Subcutaneous adipose tissue (tissue), 4 donors: ENCODE data around the gene SH3GLB2. TPM values are rescaled to one million over a fixed set of nuclear protein-coding genes. Genes with fewer than 3 reads are reported as not detected.

Experiments
- total RNA-seq, 4 donors: library from RNA; depleted of rRNA; stranded (reverse); fragments of >200 nt; gene quantifications; one replicate each; pipeline ENCODE4 v1.1.0, GENCODE V29; 2016
- TF ChIP-seq, protein P1 (sequence below): fragments of 450-650 bp; IDR thresholded peaks from one replicate; pipeline ENCODE4 v1.5.1; 2016; ENCODE audit warnings: low read depth, mild to moderate bottlenecking, control low read depth, antibody characterized with exemption, moderate library complexity

SH3GLB2 gene
- total RNA-seq, 4 donors from 2014 or later = 24.8 to 74.8 (median 52.5) TPM

- TF ChIP-seq, protein P1, sequence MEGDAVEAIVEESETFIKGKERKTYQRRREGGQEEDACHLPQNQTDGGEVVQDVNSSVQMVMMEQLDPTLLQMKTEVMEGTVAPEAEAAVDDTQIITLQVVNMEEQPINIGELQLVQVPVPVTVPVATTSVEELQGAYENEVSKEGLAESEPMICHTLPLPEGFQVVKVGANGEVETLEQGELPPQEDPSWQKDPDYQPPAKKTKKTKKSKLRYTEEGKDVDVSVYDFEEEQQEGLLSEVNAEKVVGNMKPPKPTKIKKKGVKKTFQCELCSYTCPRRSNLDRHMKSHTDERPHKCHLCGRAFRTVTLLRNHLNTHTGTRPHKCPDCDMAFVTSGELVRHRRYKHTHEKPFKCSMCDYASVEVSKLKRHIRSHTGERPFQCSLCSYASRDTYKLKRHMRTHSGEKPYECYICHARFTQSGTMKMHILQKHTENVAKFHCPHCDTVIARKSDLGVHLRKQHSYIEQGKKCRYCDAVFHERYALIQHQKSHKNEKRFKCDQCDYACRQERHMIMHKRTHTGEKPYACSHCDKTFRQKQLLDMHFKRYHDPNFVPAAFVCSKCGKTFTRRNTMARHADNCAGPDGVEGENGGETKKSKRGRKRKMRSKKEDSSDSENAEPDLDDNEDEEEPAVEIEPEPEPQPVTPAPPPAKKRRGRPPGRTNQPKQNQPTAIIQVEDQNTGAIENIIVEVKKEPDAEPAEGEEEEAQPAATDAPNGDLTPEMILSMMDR = no peak
Measured at GRCh38 chr9:129023908-129024233, 4.3 kb downstream of the SH3GLB2 start.

GRCh38 chr9:129023036-129023907, 4.9 kb downstream of the SH3GLB2 start:
- TF ChIP-seq, protein P1 = no peak

- TF ChIP-seq, protein P1 = no peak
Measured at GRCh38 chr9:129022037-129022436, 6.1 kb downstream of the SH3GLB2 start.

- TF ChIP-seq, protein P1 = no peak
Measured at GRCh38 chr9:129021091-129021490, 7.0 kb downstream of the SH3GLB2 start.

DNA sequence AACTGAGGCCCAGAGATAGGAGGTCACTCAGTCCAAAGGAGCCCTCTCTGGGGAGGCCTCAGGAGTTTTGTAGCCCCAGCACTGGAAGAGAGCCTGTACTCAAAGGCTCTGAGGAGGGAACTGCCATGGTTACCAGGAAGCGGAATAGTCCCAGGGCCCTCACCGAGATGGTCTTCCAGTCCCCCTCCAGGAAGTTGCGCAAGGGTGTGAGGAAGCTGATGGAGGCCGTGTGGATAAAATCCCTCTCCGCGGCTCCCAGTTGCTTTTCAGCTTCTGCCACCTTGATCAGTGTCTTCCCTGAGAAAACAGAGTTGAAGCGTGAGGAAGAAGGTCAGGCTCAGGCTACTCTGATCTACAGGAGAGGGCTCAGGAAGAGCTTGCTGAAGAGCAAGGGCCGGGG, 13.5 kb downstream of the SH3GLB2 start:
- TF ChIP-seq, protein P1 = no peak

GRCh38 chr9:129014124-129014523, 14.0 kb downstream of the SH3GLB2 start:
- TF ChIP-seq, protein P1 = no peak

DNA sequence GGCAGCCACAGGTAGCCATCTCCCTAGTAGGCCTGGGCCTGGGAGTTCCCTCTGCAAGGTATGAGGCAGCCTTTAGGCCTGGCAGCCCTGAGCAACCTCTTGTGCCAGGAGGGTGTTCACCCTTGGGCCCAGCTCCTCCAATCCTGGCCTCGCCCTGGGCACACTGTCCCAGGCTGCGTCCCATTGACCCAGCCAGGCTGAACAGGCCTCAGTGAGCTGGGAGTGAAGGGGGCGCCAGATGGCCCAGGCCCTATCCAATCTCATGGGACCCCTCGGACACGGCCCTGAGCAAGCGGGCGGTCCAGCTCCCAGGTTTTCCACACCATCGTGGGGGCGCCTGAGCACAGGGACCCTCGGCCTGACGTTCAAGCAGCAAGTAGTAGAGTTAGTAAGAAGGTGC, 14.5 kb downstream of the SH3GLB2 start:
- TF ChIP-seq, protein P1 = no peak
